Activated effector memory CD4-positive, alpha-beta T cell treated with anti-CD3 and anti-CD28 coated beads, Interleukin-2, amount 50 U/mL, for 16 hours (primary cell): Measurements from ENCODE around the gene DEF6.

Experiments used
- DNase-seq: peaks from one replicate; pipeline ENCODE4 v3.0.0-alpha.2; 2020

The DEF6 gene

DNA sequence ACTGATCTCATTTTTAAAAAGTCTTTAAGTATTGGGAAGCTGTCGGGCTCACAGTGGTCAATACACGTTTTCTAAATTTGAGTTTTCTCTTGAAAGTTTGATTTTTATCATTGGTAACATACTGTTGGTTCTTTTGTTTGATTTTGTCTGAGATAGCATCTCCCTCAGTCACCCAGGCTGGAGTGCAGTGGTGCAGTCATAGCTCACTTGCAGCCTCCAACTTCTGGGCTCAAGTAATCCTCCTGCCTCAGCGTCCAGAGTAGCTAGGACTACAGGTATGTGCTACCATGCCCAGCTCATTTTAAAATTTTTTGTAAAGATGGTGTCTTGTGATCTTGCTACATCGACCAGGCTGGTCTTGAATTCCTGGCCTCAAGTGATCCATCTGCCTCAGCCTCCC lies 53.8 kb downstream of the DEF6 start:
- no peak for DNase-seq

DNA sequence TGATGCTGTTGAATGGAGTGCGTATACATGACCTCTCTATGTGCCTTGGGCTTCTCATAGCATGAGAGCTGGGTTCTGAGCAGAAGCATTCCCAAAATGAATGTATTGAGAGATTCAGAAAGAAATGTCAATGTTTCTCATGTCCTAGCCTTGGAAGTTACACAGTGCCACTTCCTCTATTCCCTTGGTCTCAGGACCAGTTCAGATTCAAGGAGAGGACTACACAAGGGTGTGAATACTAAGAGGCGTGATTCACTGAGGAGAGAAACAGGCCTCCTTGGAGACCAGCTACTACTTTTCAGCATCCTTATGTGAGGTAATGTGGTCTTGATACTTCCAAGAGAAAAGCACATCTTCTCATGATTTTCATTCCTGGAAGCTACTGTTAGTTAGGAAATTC lies 55.1 kb downstream of the DEF6 start:
- no peak for DNase-seq

GRCh38 chr6:35354361-35355135 lies 56.9 kb downstream of the DEF6 start:
- DNase-seq: no peak

DNA sequence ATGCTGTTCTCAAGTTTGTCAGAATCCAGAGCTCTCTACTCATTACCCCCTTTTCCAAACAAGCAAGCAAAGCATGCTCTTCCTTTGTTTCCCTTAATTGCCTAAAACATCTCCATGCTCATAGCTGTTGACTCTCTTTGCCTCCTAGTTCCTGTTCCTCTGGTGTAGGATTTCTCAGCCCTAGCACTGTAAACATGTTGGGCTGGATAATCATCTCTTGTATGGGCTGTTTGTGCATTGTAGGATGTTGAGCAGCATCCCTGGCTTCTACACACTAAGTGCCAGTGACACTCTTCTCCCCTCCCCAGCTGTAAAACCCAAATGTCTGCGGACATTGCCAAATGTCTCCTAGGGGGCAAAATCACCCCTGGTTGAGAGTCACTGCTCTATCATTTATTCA lies 58.8 kb downstream of the DEF6 start:
- DNase-seq: no peak

DNA sequence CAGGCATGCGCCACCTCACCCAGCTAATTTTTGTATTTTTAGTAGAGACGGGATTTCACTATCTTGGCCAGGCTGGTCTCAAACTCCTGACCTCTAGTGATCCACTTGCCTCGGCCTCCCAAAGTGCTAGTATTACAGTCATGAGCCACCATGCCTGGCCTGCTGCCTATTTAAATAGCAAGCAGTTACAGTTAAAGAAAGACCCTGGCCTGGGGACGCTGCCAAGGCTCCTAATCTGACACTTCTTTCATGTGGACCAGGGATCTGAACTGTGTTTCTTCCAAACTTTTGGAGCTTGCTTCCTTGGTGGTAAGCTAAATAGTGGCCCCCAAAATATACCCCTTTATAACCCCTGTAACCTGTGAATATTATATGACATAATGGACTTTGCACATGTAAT lies 60.1 kb downstream of the DEF6 start:
- no peak for DNase-seq

GRCh38 chr6:35358086-35358485 lies 60.5 kb downstream of the DEF6 start:
- no peak for DNase-seq

GRCh38 chr6:35359346-35359743 lies 61.7 kb downstream of the DEF6 start:
- DNase-seq: peak; percentile 14

DNA sequence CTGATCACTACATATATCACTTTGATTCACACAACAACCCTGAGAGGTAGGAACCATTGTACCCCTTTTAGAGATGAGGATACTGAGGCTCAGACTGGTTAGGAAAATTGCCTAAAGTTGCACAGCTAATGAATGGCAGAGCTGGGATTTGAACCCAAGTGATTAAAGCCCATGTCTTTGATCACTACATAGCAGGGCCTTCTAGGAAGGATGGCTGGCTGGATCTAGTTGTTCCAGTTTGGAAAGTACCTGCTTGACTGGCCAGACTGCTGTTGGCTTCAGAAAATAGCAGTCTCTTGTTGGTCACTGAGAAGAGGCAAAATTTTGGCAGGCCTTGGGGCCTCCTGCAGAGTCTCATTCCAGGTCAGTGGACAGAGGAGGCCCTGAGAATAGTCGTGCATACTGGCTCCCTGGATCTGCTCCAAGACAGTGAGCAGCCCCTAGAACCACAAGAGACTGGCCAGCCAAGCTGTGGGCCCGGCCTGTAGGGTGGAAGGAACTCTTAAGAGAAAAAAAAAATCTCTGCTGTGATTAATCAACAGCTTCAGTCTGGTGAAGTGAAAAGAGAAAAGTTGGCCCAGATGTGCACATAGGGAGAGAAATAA lies 62.2 kb downstream of the DEF6 start:
- peak; percentile 55 for DNase-seq

DNA sequence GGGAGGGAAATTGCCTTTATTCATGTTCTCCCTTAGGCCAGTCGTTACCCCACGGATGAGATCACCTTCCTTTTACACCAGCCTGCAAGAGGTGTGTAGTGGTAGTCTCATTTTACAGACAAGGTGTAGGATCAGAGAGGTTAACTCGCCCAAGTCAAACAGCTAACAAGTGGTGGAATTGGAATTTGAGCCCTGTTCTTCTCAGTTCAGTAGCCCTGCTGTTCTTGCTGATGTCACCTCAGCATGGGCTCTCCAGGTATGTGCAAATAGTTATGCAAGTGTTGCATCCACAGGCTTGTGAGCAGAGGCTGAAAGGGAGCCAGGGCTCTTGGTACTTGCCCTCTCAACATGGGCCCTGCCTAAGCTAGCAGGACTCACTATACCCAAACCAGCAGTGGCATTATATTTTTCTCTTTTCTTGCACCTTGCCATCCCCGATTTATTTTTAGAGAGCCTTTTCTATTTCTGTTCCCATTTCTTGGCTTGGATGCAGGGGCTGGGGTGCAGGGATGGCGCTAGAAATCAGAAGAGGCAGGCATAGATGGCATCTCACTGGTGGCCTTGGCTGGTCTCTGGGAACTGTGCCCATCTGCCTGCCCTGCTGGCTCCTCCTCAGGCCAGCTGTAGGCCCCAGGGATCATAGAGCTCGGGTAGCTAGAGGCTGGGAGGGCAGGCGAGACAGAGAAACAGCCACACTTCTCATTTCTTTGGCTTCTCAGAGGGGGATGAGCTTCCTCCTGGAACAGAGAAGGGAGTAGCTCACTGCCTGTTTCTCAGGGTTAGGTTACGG lies 62.9 kb downstream of the DEF6 start:
- DNase-seq: peak; percentile 36

GRCh38 chr6:35362200-35362599 lies 64.6 kb downstream of the DEF6 start:
- no peak for DNase-seq

GRCh38 chr6:35363293-35363750 lies 65.7 kb downstream of the DEF6 start:
- no peak for DNase-seq

DNA sequence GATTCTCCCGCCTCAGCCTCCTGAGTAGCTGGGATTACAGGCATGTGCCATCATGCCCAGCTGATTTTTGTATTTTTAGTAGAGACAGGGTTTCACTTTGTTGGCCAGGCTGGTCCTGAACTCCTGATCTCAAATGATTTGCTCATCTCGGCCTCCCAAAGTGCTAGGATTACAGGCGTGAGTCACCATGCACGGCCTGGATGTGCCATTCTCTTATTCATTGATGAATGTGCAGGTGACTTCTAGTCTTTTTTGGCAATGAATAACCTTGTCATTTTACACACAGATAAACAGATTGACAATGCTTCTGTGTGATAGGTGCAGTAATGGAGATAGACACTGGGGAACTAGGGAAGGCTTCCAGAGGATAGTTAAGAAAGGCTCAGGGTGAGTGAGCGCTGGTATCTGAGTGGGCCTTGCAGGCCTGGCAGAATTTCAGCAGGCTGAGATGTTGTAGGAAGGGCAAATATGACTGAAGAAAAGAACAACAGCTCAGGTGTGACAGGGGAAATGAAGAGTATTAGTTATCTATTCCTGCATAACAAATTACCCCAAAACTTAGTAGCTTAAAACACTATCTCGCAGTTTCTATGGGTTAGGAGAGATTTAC lies 68.1 kb downstream of the DEF6 start:
- no peak for DNase-seq

DNA sequence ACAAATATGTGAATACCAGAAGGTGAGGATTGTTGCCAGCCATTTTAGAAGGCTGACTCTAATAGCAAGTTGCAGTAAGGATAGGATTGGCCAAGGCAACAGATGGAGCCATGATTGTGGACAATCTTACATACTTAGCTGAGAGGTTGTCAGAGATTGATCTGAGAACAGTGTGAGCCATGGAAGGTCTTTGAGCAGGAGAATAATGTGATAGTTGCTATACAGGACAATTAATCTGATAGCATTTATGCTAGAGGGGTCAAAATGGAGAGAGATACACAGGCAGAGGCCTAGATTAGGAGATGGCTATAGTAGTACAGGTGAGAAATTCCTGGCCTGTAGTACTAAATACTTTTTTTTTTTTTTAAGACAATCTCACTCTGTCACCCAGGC lies 68.6 kb downstream of the DEF6 start:
- DNase-seq: no peak

DNA sequence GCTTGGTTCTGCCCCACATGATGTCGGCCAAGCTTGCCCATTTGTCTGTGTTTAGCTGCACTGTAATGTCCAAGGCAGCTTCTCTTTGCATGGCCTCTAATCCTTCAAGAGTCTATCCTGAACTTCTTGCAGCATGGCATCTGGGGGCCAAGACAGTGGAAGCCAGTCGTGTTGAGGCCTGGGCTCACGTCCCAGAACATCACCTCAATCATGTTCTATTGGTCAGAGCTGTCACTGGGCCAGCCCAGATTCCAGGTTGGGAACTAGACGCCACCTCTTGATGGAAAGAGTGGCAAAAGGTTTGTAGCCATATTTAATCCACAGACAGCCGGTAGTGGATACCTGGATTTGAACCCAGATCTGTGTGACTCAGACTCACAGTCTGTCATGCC lies 70.0 kb downstream of the DEF6 start:
- no peak for DNase-seq

DNA sequence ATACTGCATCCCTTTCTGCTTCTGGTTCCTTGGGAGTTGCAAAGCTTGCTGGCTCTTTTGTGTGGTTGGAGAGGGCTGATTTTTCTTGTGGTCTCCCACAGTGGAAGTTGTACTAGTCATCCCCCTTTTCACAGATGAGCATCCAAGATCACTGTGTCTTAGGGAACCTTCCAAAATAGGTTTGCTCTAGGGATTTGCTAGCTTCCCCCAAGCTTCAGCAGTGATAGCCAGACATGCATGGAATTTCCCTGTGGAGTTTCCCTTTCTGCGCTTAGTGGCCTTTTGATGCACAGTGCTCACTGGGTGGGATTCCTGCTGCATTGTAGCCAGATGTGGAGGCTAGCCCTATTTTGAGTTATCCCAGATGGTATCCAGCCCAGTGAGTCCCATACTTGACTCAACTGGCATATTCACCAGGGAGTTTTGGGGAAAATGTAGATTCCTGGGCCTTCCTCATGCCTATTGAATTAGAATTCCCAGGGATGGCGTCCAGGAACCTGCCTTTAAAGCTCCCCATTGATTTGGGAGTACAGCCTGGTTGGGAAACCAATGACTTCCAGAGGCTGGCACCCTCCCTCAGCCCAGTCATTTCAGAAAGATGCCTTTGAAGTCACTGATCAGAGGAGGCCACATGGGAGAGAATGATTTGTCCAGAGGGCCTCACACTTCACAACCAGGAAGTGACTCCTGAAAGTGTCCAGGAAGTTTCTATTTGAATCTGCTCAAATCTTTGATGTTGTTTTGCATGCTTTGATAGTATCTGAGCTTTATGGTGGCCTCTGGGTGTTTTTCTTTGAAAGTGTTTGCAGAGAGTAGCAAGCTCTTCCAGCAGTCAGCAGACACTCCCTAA lies 70.6 kb downstream of the DEF6 start:
- DNase-seq: no peak

- peak; percentile 73 for DNase-seq
Measured at GRCh38 chr6:35370124-35370741, 72.6 kb downstream of the DEF6 start.

- no peak for DNase-seq
Measured at GRCh38 chr6:35370785-35371493, 73.3 kb downstream of the DEF6 start.
